Measurements from ENCODE around the gene LRRC75B. TPM values are rescaled to one million over a fixed set of nuclear protein-coding genes. Genes with fewer than 3 reads are reported as not detected.
"Not testable (repeated sequence)": the region's sequence is repeated elsewhere in the genome, so short reads cannot be mapped to it uniquely, and the experiment has no call there.

Gene LRRC75B
- total and polyA plus RNA-seq, 2 of the 8 experiments (the other 6 are each of a cell fraction or from before 2014, with no cell fraction given) = 12.2 to 26.6 TPM

GRCh38 chr22:24633231-24634023 is 40.6 kb upstream of the LRRC75B start:
- H3K4ac ChIP-seq (replicated peaks; ENCODE audit: insufficient read length, low read depth, low read length); H3K23me2 ChIP-seq (ENCODE audit: low read depth, low read length); H4K91ac ChIP-seq (replicated peaks; ENCODE audit: insufficient read length, low read length); H3K14ac ChIP-seq (ENCODE audit: insufficient read length); H3K27me3 ChIP-seq (replicated peaks in 1 of 4; ENCODE audit: control insufficient read depth in 3 of 4, extremely low read depth in 1 of 4, insufficient read depth in 3 of 4, low read length in 3 of 4); H4K8ac ChIP-seq (ENCODE audit: extremely low read depth, insufficient read depth, low read length); H3K23ac ChIP-seq (ENCODE audit: insufficient read length); H3K9ac ChIP-seq (replicated peaks in 1 of 4; ENCODE audit: extremely low read depth in 1 of 4, low read depth in 3 of 4, low read length in 3 of 4); H3K18ac ChIP-seq (ENCODE audit: extremely low read depth, low read length); H3K4me3 ChIP-seq (ENCODE audit: extremely low read depth in 1 of 4, insufficient read depth in 2 of 4, low read depth in 3 of 4, low read length in 4 of 4); H3K9me3 ChIP-seq (ENCODE audit: insufficient read depth in 2 of 2, low read depth in 1 of 2, low read length in 1 of 2); FAIRE-seq; H3K79me2 ChIP-seq (ENCODE audit: control insufficient read depth in 1 of 2, insufficient read depth in 2 of 2, low read length in 2 of 2); H3K79me1 ChIP-seq (ENCODE audit: low read depth, low read length); H4K5ac ChIP-seq (ENCODE audit: insufficient read length, low read depth, low read length); CTCF ChIA-PET (ENCODE audit: partially characterized antibody); H2BK120ac ChIP-seq (replicated peaks; ENCODE audit: low read depth, low read length); H3K36me3 ChIP-seq (ENCODE audit: control insufficient read depth in 2 of 4, insufficient read depth in 4 of 4, low read length in 3 of 4); H3K4me2 ChIP-seq (ENCODE audit: insufficient read depth in 1 of 2, low read depth in 2 of 2, low read length in 2 of 2); H3K4me1 ChIP-seq (replicated peaks in 1 of 4; ENCODE audit: control insufficient read depth in 3 of 4, insufficient read depth in 4 of 4, low read length in 3 of 4); DNase-seq (ENCODE audit: low read depth in 1 of 2, low spot score in 2 of 2); POLR2A ChIA-PET (ENCODE audit: partially characterized antibody); H4K20me1 ChIP-seq (replicated peaks in 1 of 2; ENCODE audit: control insufficient read depth in 1 of 2, insufficient read depth in 2 of 2, low read length in 2 of 2); H2BK20ac ChIP-seq (ENCODE audit: low read length); H2AFZ ChIP-seq (ENCODE audit: low read length); H3K27ac ChIP-seq (ENCODE audit: low read depth, low read length): not testable (repeated sequence)
- Histone ChIP-seq H3K56ac (replicated peaks; ENCODE audit: insufficient read length, low read depth, low read length) (peak overlapping the region; percentile 46), H2BK15ac (ENCODE audit: low read length) (peak overlapping the region; percentile 100; the same call in 1 of the 2 replicates), H2BK12ac (ENCODE audit: low read depth, low read length) (peak overlapping the region; percentile 97; the same call in 1 of the 2 replicates), H2AK5ac (ENCODE audit: low read depth, low read length) (peak overlapping the region; percentile 90; the same call in 1 of the 2 replicates), H2BK5ac (ENCODE audit: low read depth, low read length) (peak overlapping the region; percentile 82; the same call in 1 of the 2 replicates)
- 92 to 100% methylated on average over 1 to 16 of the region's 16 CpGs for WGBS, 2 experiments (ENCODE audit: extremely low coverage in 1 of 2, insufficient coverage in 1 of 2, insufficient read length in 1 of 2, insufficient replicate concordance in 2 of 2, low coverage in 1 of 2, low lambda C conversion rate in 2 of 2, missing lambda C conversion rate in 1 of 2)

GRCh38 chr22:24632642-24633041 is 39.8 kb upstream of the LRRC75B start:
- H3K27ac ChIP-seq (ENCODE audit: low read depth, low read length); H3K23ac ChIP-seq (ENCODE audit: insufficient read length); H3K4me1 ChIP-seq (replicated peaks in 1 of 4; ENCODE audit: control insufficient read depth in 3 of 4, insufficient read depth in 4 of 4, low read length in 3 of 4); H4K20me1 ChIP-seq (replicated peaks in 1 of 2; ENCODE audit: control insufficient read depth in 1 of 2, insufficient read depth in 2 of 2, low read length in 2 of 2); H3K79me1 ChIP-seq (ENCODE audit: low read depth, low read length); H2BK15ac ChIP-seq (ENCODE audit: low read length); DNase-seq (ENCODE audit: low read depth in 1 of 2, low spot score in 2 of 2); H2BK20ac ChIP-seq (ENCODE audit: low read length); H3K9ac ChIP-seq (replicated peaks in 1 of 4; ENCODE audit: extremely low read depth in 1 of 4, low read depth in 3 of 4, low read length in 3 of 4); H2AK5ac ChIP-seq (ENCODE audit: low read depth, low read length); H3K79me2 ChIP-seq (ENCODE audit: control insufficient read depth in 1 of 2, insufficient read depth in 2 of 2, low read length in 2 of 2); H4K8ac ChIP-seq (ENCODE audit: extremely low read depth, insufficient read depth, low read length); H3K9me3 ChIP-seq (ENCODE audit: insufficient read depth in 2 of 2, low read depth in 1 of 2, low read length in 1 of 2); H2BK5ac ChIP-seq (ENCODE audit: low read depth, low read length); H3K27me3 ChIP-seq (replicated peaks in 1 of 4; ENCODE audit: control insufficient read depth in 3 of 4, extremely low read depth in 1 of 4, insufficient read depth in 3 of 4, low read length in 3 of 4); CTCF ChIA-PET (ENCODE audit: partially characterized antibody); H3K18ac ChIP-seq (ENCODE audit: extremely low read depth, low read length); H3K4me3 ChIP-seq (ENCODE audit: extremely low read depth in 1 of 4, insufficient read depth in 2 of 4, low read depth in 3 of 4, low read length in 4 of 4); H4K5ac ChIP-seq (ENCODE audit: insufficient read length, low read depth, low read length); H2BK12ac ChIP-seq (ENCODE audit: low read depth, low read length); H2BK120ac ChIP-seq (replicated peaks; ENCODE audit: low read depth, low read length); H2AFZ ChIP-seq (ENCODE audit: low read length); POLR2A ChIA-PET (ENCODE audit: partially characterized antibody); H4K91ac ChIP-seq (replicated peaks; ENCODE audit: insufficient read length, low read length); H3K23me2 ChIP-seq (ENCODE audit: low read depth, low read length); H3K4me2 ChIP-seq (ENCODE audit: insufficient read depth in 1 of 2, low read depth in 2 of 2, low read length in 2 of 2); H3K56ac ChIP-seq (replicated peaks; ENCODE audit: insufficient read length, low read depth, low read length); H3K36me3 ChIP-seq (ENCODE audit: control insufficient read depth in 2 of 4, insufficient read depth in 4 of 4, low read length in 3 of 4); H3K4ac ChIP-seq (replicated peaks; ENCODE audit: insufficient read length, low read depth, low read length); FAIRE-seq; H3K14ac ChIP-seq (ENCODE audit: insufficient read length): not testable (repeated sequence)
- 81% methylated on average over 9 of the region's 13 CpGs; no CpG with 5 or more reads in 1 of the 2 experiments for WGBS, 2 experiments (ENCODE audit: extremely low coverage in 1 of 2, insufficient coverage in 1 of 2, insufficient read length in 1 of 2, insufficient replicate concordance in 2 of 2, low coverage in 1 of 2, low lambda C conversion rate in 2 of 2, missing lambda C conversion rate in 1 of 2)
